SJSA1 (cell line): Measurements from ENCODE around the gene MBTD1. TPM values are rescaled to one million over a fixed set of nuclear protein-coding genes. Genes with fewer than 3 reads are reported as not detected.
"Not testable (repeated sequence)": the region's sequence is repeated elsewhere in the genome, so short reads cannot be mapped to it uniquely, and the experiment has no call there.

Source experiments
- DNase-seq, 2 experiments: peaks; one replicate each; pipeline ENCODE4 v3.0.0-alpha.2; 2015 to 2020; ENCODE audit warnings: low spot score in 2 of 2, low read depth in 1 of 2
- H3K27ac ChIP-seq: fragments of 250-450 bp; sonication (Bioruptor Pico); 2 replicates; pipeline ENCODE4 v1.5.1; 2020; ENCODE audit warnings: mild to moderate bottlenecking, moderate library complexity
- H3K27me3 ChIP-seq: fragments of 250-450 bp; sonication (Bioruptor Pico); replicated peaks from 2 replicates; pipeline ENCODE4 v1.5.1; 2020; ENCODE audit warnings: mild to moderate bottlenecking, moderate library complexity
- H3K36me3 ChIP-seq: fragments of 250-450 bp; sonication (Bioruptor Pico); 2 replicates; pipeline ENCODE4 v1.5.1; 2020; ENCODE audit warnings: mild to moderate bottlenecking
- H3K4me1 ChIP-seq: fragments of 250-450 bp; sonication (Bioruptor Pico); replicated peaks from 2 replicates; pipeline ENCODE4 v1.6.1; 2021; ENCODE audit warnings: mild to moderate bottlenecking
- H3K4me3 ChIP-seq: fragments of 250-450 bp; sonication (Bioruptor Pico); 2 replicates; pipeline ENCODE4 v1.5.1; 2020; ENCODE audit warnings: mild to moderate bottlenecking
- H3K9me3 ChIP-seq: fragments of 250-450 bp; sonication (Bioruptor Pico); replicated peaks from 2 replicates; pipeline ENCODE4 v1.5.1; 2020; ENCODE audit warnings: mild to moderate bottlenecking
- total RNA-seq: library from RNA; depleted of rRNA; stranded (reverse); fragments of >200 nt; shearing (Covaris generic); gene quantifications from 2 replicates; pipeline ENCODE4 v1.2.3, GENCODE V29; 2014; rRNA removed

MBTD1 gene
- total RNA-seq, result 7.4 and 11.3 TPM in 2 replicates

GRCh38 chr17:51259564-51260236 lies at the start of gene MBTD1:
Gene MBTD1 (minus strand): TSS chr17:51260049. CDS start chr17:51225161, 34,888 bp downstream.
- Histone ChIP-seq H3K9me3 (no peaks in the 10 kb centered on the region; the same call in 1 of the 2 replicates), H3K36me3 (peaks cover 50% of the 10 kb centered on the region)

GRCh38 chr17:51305182-51305581 lies 45.3 kb upstream of the MBTD1 start:
- Histone ChIP-seq H3K9me3 (no peaks in the 10 kb centered on the region), H3K36me3 (no peaks in the 10 kb centered on the region), H3K27me3 (no peaks in the 10 kb centered on the region; the same call in 1 of the 2 replicates), H3K27ac (no peak overlapping the region), H3K4me3 (no peak overlapping the region), H3K4me1 (no peaks in the 10 kb centered on the region)
- DNase-seq, result no peak

More at GRCh38 chr17:51259564-51260236, at the start of gene MBTD1:
- H3K4me1 ChIP-seq, result peaks cover 22% of the 10 kb centered on the region
- H3K27me3 ChIP-seq, result no peaks in the 10 kb centered on the region
- peak within 1 kb of the TSS; percentile 93 for H3K4me3 ChIP-seq
- peak; percentile 99 to 100 for DNase-seq
- peak within 1 kb of the TSS; percentile 100 for H3K27ac ChIP-seq

GRCh38 chr17:51299859-51300258 lies 40.0 kb upstream of the MBTD1 start:
- H3K4me1 ChIP-seq, result no peaks in the 10 kb centered on the region

GRCh38 chr17:51298508-51299371 lies 38.9 kb upstream of the MBTD1 start:
- peak in 1 of 2 experiments; percentile 36 for DNase-seq
- H3K9me3 ChIP-seq, result no peaks in the 10 kb centered on the region

More at GRCh38 chr17:51299859-51300258, 40.0 kb upstream of the MBTD1 start:
- H3K9me3 ChIP-seq, result no peaks in the 10 kb centered on the region
- DNase-seq, result no peak
- H3K27me3 ChIP-seq, result no peaks in the 10 kb centered on the region
- H3K36me3 ChIP-seq, result peaks cover 26% of the 10 kb centered on the region
- H3K27ac ChIP-seq, result no peak overlapping the region
- no peak overlapping the region for H3K4me3 ChIP-seq

GRCh38 chr17:51294338-51294737 lies 34.5 kb upstream of the MBTD1 start:
- H3K9me3 ChIP-seq, H3K27me3 ChIP-seq, H3K27ac ChIP-seq, H3K4me3 ChIP-seq, H3K4me1 ChIP-seq, DNase-seq: not testable (repeated sequence)
- H3K36me3 ChIP-seq, result peaks cover 70% of the 10 kb centered on the region

More at GRCh38 chr17:51298508-51299371, 38.9 kb upstream of the MBTD1 start:
- no peak overlapping the region for H3K4me3 ChIP-seq
- no peaks in the 10 kb centered on the region for H3K4me1 ChIP-seq
- peaks cover 29% of the 10 kb centered on the region for H3K36me3 ChIP-seq
- no peaks in the 10 kb centered on the region for H3K27me3 ChIP-seq
- H3K27ac ChIP-seq, result no peak overlapping the region

- H3K4me3 ChIP-seq, result no peak overlapping the region
- H3K36me3 ChIP-seq, result peaks cover 86% of the 10 kb centered on the region
- no peaks in the 10 kb centered on the region for H3K4me1 ChIP-seq
- no peak overlapping the region for H3K27ac ChIP-seq
- no peak for DNase-seq
- H3K9me3 ChIP-seq, result no peaks in the 10 kb centered on the region
- H3K27me3 ChIP-seq, result no peaks in the 10 kb centered on the region
Measured at GRCh38 chr17:51289696-51290111, 29.9 kb upstream of the MBTD1 start.

GRCh38 chr17:51287412-51287811 lies 27.6 kb upstream of the MBTD1 start:
- no peaks in the 10 kb centered on the region for H3K9me3 ChIP-seq
- H3K36me3 ChIP-seq, result peaks cover 84% of the 10 kb centered on the region
- H3K27me3 ChIP-seq, result no peaks in the 10 kb centered on the region
- H3K4me3 ChIP-seq, result no peak overlapping the region
- H3K27ac ChIP-seq, result no peak overlapping the region
- DNase-seq, result no peak
- no peaks in the 10 kb centered on the region for H3K4me1 ChIP-seq

- Histone ChIP-seq H3K27me3 (no peaks in the 10 kb centered on the region), H3K36me3 (peaks cover 78% of the 10 kb centered on the region), H3K4me1 (peaks cover 16% of the 10 kb centered on the region), H3K4me3 (no peak overlapping the region), H3K9me3 (no peaks in the 10 kb centered on the region), H3K27ac (no peak overlapping the region)
- no peak for DNase-seq
Measured at GRCh38 chr17:51279183-51279582, 19.3 kb upstream of the MBTD1 start.

GRCh38 chr17:51275381-51275780 lies 15.5 kb upstream of the MBTD1 start:
- H3K36me3 ChIP-seq, result peaks cover 88% of the 10 kb centered on the region
- no peak overlapping the region for H3K4me3 ChIP-seq
- peak overlapping the region; percentile 45 for H3K27ac ChIP-seq
- DNase-seq, result peak in 1 of 2 experiments; percentile 59
- H3K27me3 ChIP-seq, result no peaks in the 10 kb centered on the region
- H3K4me1 ChIP-seq, result peaks cover 16% of the 10 kb centered on the region
- H3K9me3 ChIP-seq, result no peaks in the 10 kb centered on the region

- peaks cover 16% of the 10 kb centered on the region for H3K4me1 ChIP-seq
- H3K4me3 ChIP-seq, result no peak overlapping the region
- no peak for DNase-seq
- H3K9me3 ChIP-seq, result no peaks in the 10 kb centered on the region
- H3K27ac ChIP-seq, result no peak overlapping the region
- no peaks in the 10 kb centered on the region for H3K27me3 ChIP-seq
- peaks cover 87% of the 10 kb centered on the region for H3K36me3 ChIP-seq
Measured at GRCh38 chr17:51272812-51273211, 13.0 kb upstream of the MBTD1 start.

- no peak overlapping the region for H3K4me3 ChIP-seq
- no peaks in the 10 kb centered on the region for H3K9me3 ChIP-seq
- no peak overlapping the region for H3K27ac ChIP-seq
- H3K4me1 ChIP-seq, result peaks cover 11% of the 10 kb centered on the region
- peaks cover 87% of the 10 kb centered on the region for H3K36me3 ChIP-seq
- no peak for DNase-seq
- H3K27me3 ChIP-seq, result no peaks in the 10 kb centered on the region
Measured at GRCh38 chr17:51270636-51271035, 10.8 kb upstream of the MBTD1 start.

GRCh38 chr17:51269991-51270390 lies 10.1 kb upstream of the MBTD1 start:
- Histone ChIP-seq H3K4me1 (peaks cover 6% of the 10 kb centered on the region), H3K36me3 (peaks cover 88% of the 10 kb centered on the region), H3K27ac (no peak overlapping the region), H3K27me3 (no peaks in the 10 kb centered on the region), H3K9me3 (no peaks in the 10 kb centered on the region), H3K4me3 (no peak overlapping the region)
- no peak for DNase-seq

- not testable (repeated sequence) for H3K9me3 ChIP-seq, H3K27me3 ChIP-seq, H3K27ac ChIP-seq, H3K4me3 ChIP-seq
- DNase-seq, result peak in 1 of 2 experiments; percentile 27
- Histone ChIP-seq H3K4me1 (peaks cover 14% of the 10 kb centered on the region), H3K36me3 (peaks cover 76% of the 10 kb centered on the region)
Measured at GRCh38 chr17:51264466-51264865, 4.6 kb upstream of the MBTD1 start.

GRCh38 chr17:51263006-51263405 lies 3.2 kb upstream of the MBTD1 start:
- H3K27ac ChIP-seq, result no peak overlapping the region

More at GRCh38 chr17:51263006-51263405, 3.2 kb upstream of the MBTD1 start:
- Histone ChIP-seq H3K9me3 (no peaks in the 10 kb centered on the region; the same call in 1 of the 2 replicates), H3K4me1 (peaks cover 22% of the 10 kb centered on the region), H3K36me3 (peaks cover 61% of the 10 kb centered on the region), H3K27me3 (no peaks in the 10 kb centered on the region), H3K4me3 (no peak overlapping the region)
- DNase-seq, result no peak
